Transverse colon (tissue), 4 donors: ENCODE results near the gene APCDD1L.

Experiments used
- EP300 ChIP-seq: sonication (generic); formaldehyde crosslinking; IDR thresholded peaks from one replicate; pipeline ENCODE4 v1.6.1; 2017; ENCODE audit warnings: antibody characterized with exemption, low read depth
- POLR2A ChIP-seq: fragments of 450-650 bp; IDR thresholded peaks from one replicate; pipeline ENCODE4 v1.6.1; 2016; ENCODE audit warnings: antibody characterized with exemption, mild to moderate bottlenecking, moderate library complexity
- POLR2AphosphoS5 ChIP-seq, 3 donors: sonication (generic); formaldehyde crosslinking; IDR thresholded peaks; one replicate each; pipeline ENCODE4 v1.6.1; 2016; ENCODE audit warnings: antibody characterized with exemption in 3 of 3
- TF ChIP-seq, protein P1 (sequence below), 5 experiments: fragments of 200-600 bp in 3 of 5; fragments of 450-650 bp in 2 of 5; sonication (generic) in 3 of 5; IDR thresholded peaks; 1 replicate in 2 of 5; 2 replicates in 3 of 5; pipeline ENCODE4 v1.5.1; 2016 to 2017; ENCODE audit warnings: antibody characterized with exemption in 5 of 5, inconsistent platforms in 3 of 5, mild to moderate bottlenecking in 2 of 5, moderate library complexity in 1 of 5

DNA sequence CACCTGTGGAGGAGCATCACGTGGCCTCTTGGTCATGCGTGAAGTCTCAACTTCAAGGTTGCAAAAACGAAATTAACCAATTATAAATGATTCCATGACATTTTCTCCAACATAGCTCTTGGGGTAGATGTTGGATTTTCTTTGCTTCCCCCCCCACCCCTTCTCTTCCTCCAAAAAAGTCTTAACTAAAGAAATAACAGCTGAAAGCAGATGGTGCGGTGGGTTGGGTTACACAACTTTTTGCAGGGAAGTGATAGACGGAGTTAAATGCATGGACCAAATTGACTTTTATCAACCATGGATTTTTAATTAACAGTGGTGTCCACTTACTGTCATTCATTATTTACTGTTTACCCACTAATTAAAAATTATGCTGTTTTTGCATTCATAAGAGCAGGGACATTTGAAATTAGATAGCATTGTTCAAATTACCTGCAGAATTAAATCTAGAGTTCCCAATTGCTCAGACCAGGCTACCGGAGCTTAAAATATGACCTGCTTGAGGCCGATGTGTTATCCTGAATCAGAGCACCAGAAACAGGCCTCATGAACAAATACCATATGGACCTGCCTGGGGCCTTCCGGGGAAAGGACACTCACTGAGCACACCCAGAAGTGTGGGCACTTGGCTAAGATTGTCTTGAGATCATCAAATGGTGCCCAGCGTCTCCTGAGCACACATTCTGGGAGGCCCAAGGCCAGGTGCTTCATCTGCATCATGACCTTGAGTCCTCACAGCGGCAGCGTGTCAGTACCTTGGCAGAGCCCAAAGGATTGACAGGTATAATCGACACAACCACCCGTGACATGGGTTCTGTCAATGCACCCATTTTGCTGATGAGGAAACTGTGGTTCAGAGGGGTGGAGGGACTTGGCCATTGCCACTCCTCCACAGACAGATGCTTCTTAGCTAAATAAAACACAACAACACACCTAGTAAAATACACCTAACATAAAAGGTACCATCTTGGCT lies 41.5 kb downstream of the APCDD1L start:
- TF ChIP-seq, protein P1, sequence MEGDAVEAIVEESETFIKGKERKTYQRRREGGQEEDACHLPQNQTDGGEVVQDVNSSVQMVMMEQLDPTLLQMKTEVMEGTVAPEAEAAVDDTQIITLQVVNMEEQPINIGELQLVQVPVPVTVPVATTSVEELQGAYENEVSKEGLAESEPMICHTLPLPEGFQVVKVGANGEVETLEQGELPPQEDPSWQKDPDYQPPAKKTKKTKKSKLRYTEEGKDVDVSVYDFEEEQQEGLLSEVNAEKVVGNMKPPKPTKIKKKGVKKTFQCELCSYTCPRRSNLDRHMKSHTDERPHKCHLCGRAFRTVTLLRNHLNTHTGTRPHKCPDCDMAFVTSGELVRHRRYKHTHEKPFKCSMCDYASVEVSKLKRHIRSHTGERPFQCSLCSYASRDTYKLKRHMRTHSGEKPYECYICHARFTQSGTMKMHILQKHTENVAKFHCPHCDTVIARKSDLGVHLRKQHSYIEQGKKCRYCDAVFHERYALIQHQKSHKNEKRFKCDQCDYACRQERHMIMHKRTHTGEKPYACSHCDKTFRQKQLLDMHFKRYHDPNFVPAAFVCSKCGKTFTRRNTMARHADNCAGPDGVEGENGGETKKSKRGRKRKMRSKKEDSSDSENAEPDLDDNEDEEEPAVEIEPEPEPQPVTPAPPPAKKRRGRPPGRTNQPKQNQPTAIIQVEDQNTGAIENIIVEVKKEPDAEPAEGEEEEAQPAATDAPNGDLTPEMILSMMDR (IDR thresholded peaks at IDR 0.05), result no peak
- TF ChIP-seq POLR2A, result no peak
- TF ChIP-seq POLR2AphosphoS5 (IDR thresholded peaks at IDR 0.05), result no peak
- TF ChIP-seq EP300, result no peak
